ENCODE measurements around the gene LRMDA. TPM values are rescaled to one million over a fixed set of nuclear protein-coding genes. Genes with fewer than 3 reads are reported as not detected.

The LRMDA gene
- polyA plus RNA-seq, 1 donor (not counting 4 experiments of a cell fraction or from before 2014, with no cell fraction given) = not detected

DNA sequence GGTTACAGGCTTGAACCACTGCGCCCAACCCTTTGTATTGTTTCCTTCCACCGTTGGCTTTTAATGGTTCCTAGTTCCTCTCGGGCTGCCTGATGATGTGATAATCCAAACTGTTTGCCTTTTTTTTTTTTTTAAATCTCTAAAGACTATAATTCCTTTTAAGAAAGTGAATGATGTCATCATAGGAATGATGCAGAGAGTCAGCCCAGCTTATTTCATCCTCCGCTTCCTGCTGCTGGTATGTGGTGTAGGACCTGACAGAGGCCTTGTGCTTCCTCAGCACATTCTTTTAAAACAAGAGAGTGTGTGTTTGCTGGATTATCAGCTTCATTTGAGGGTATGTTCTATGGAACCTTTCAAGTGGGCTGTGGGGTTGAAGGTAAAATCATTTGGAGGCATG, 241.4 kb downstream of the LRMDA start:
- dilution Hi-C loops (cut with MboI; ENCODE audit: extremely low pct_ligation_motif_present, low sequenced_read_pairs) = no loop called here
- H4K20me1 ChIP-seq (ENCODE audit: control insufficient read depth, extremely low read depth, insufficient read depth, low read length) = no peaks in the 10 kb centered on the region
- FAIRE-seq (no peak), DNase-seq (ENCODE audit: low read depth, low spot score) (no peak)
- no peak overlapping the region for H3K9ac ChIP-seq (ENCODE audit: control insufficient read depth, extremely low read depth, insufficient read depth, low read length)
- H3K4me1 ChIP-seq (ENCODE audit: control insufficient read depth, extremely low read depth, insufficient read depth, low read length) = no peaks in the 10 kb centered on the region
- TF ChIP-seq CTCF (optimal IDR thresholded peaks at IDR 0.05 in 1 of 3, IDR thresholded peaks at IDR 0.05 in 1 of 3, conservative IDR thresholded peaks at IDR 0.05 in 1 of 3; ENCODE audit: extremely low read depth in 1 of 3, insufficient read depth in 2 of 3, low read length in 3 of 3) = no peak
- TF ChIP-seq EZH2 (IDR thresholded peaks at IDR 0.05; ENCODE audit: low read length) = no peak
- no peak overlapping the region for H2AFZ ChIP-seq (ENCODE audit: control insufficient read depth, low read length)
- no peak overlapping the region for H3K4me3 ChIP-seq (ENCODE audit: control insufficient read depth in 2 of 3, extremely low read depth in 1 of 3, insufficient read depth in 2 of 3, low read depth in 1 of 3, low read length in 3 of 3)
- no peaks in the 10 kb centered on the region for H3K9me1 ChIP-seq (ENCODE audit: control insufficient read depth, extremely low read depth, insufficient read depth, low read length)
- no peak overlapping the region for H3K27ac ChIP-seq (ENCODE audit: control insufficient read depth, insufficient read depth, low read length)
- no peaks in the 10 kb centered on the region for H3K9me3 ChIP-seq (ENCODE audit: control insufficient read depth, low read depth, low read length)
- H3K4me2 ChIP-seq (ENCODE audit: control insufficient read depth, extremely low read depth, insufficient read depth, low read depth, low read length) = no peak overlapping the region
- no peaks in the 10 kb centered on the region for H3K36me3 ChIP-seq (ENCODE audit: control insufficient read depth in 2 of 2, extremely low read depth in 1 of 2, insufficient read depth in 2 of 2, low read length in 2 of 2)
- no peaks in the 10 kb centered on the region for H3K27me3 ChIP-seq (ENCODE audit: control insufficient read depth, extremely low read depth, insufficient read depth, low read length)
- H3K79me2 ChIP-seq (ENCODE audit: control insufficient read depth, insufficient read depth, low read length) = no peaks in the 10 kb centered on the region

DNA sequence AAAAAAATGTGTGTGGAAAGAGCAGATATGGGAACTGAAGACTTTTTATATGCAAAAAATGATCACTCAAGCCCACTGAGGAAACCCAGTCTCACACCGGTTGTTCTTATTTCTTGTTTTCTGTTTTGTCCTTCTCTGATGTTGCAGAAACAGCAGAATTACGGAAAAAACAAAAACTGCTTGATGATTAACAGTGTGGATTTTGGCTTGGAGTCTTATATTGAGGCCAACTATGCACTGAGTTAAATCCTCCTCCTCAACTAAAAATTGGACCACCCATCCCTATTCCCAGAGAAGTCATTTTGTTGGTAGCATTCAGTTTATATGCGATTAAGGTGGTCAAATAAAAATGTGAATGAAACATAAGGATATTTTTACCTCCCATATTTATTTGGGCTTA, 246.1 kb downstream of the LRMDA start:
- no peak for DNase-seq (ENCODE audit: low read depth, low spot score)
- H3K9ac ChIP-seq (ENCODE audit: control insufficient read depth, extremely low read depth, insufficient read depth, low read length) = no peak overlapping the region
- no peaks in the 10 kb centered on the region for H3K36me3 ChIP-seq (ENCODE audit: control insufficient read depth in 2 of 2, extremely low read depth in 1 of 2, insufficient read depth in 2 of 2, low read length in 2 of 2)
- H3K27me3 ChIP-seq (ENCODE audit: control insufficient read depth, extremely low read depth, insufficient read depth, low read length) = no peaks in the 10 kb centered on the region
- H3K9me1 ChIP-seq (ENCODE audit: control insufficient read depth, extremely low read depth, insufficient read depth, low read length) = no peaks in the 10 kb centered on the region
- no peaks in the 10 kb centered on the region for H3K79me2 ChIP-seq (ENCODE audit: control insufficient read depth, insufficient read depth, low read length)
- H4K20me1 ChIP-seq (ENCODE audit: control insufficient read depth, extremely low read depth, insufficient read depth, low read length) = no peaks in the 10 kb centered on the region
- no peak overlapping the region for H2AFZ ChIP-seq (ENCODE audit: control insufficient read depth, low read length)
- H3K4me2 ChIP-seq (ENCODE audit: control insufficient read depth, extremely low read depth, insufficient read depth, low read depth, low read length) = no peak overlapping the region
- dilution Hi-C loops (cut with MboI; ENCODE audit: extremely low pct_ligation_motif_present, low sequenced_read_pairs) = no loop called here
- TF ChIP-seq EZH2 (IDR thresholded peaks at IDR 0.05; ENCODE audit: low read length) (no peak), CTCF (optimal IDR thresholded peaks at IDR 0.05 in 1 of 3, IDR thresholded peaks at IDR 0.05 in 1 of 3, conservative IDR thresholded peaks at IDR 0.05 in 1 of 3; ENCODE audit: extremely low read depth in 1 of 3, insufficient read depth in 2 of 3, low read length in 3 of 3) (no peak)
- H3K4me3 ChIP-seq (ENCODE audit: control insufficient read depth in 2 of 3, extremely low read depth in 1 of 3, insufficient read depth in 2 of 3, low read depth in 1 of 3, low read length in 3 of 3) = no peak overlapping the region
- no peak overlapping the region for H3K27ac ChIP-seq (ENCODE audit: control insufficient read depth, insufficient read depth, low read length)
- no peak for FAIRE-seq
- no peaks in the 10 kb centered on the region for H3K4me1 ChIP-seq (ENCODE audit: control insufficient read depth, extremely low read depth, insufficient read depth, low read length)
- H3K9me3 ChIP-seq (ENCODE audit: control insufficient read depth, low read depth, low read length) = no peaks in the 10 kb centered on the region

All from keratinocyte (primary cell).